ENCODE results near the gene CKB. TPM values are rescaled to one million over a fixed set of nuclear protein-coding genes. Genes with fewer than 3 reads are reported as not detected.

Gene CKB
- total RNA-seq, 1 donor from 2014 or later: 661 TPM

DNA sequence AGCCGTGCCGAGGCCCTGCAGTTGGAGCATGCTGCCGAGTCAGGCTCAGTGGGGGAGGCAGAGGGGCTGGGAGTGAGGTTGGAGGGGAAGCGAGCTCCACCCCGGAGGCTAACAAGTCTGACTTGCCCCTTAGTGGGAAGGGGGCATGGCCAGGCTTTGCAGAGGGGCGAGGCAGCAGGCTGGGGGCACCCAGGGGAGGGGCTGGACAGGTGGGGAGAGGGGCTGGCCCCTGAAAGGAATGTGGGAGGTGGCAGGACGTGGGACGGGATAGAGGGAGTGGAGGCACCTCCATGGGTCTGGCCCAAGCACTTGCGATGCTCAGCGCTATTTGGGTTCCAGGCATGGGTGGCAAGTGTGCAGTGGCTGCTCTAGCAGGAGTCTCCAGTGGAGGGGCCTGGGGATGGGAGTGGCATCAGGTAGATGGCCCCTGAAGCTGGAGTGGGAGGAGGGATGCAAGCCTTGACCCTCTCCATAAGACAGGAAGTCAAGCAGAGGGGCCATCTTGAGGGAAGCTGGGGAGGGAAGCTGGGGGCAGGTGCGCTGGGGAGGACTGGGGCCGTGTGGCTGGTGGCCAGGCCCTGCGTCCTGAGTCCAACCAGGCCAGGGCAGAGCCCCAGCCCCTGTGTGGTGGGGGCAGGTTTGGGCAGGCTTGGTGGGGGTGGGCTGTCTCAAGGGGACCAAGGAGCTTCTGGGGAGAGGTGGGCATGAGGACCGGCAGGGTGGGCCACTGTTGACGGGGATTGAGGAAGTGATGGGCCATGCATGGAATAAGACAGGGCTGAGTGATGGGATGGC, 9.0 kb upstream of the CKB start:
- H3K36me3 ChIP-seq: peaks cover 23% of the 10 kb centered on the region
- peaks cover 46% of the 10 kb centered on the region for H3K4me1 ChIP-seq
- H3K9me3 ChIP-seq (replicated peaks): no peaks in the 10 kb centered on the region
- DNase-seq: no peak
- no peaks in the 10 kb centered on the region for H3K27me3 ChIP-seq (ENCODE audit: low read depth)
- no peak overlapping the region for H3K27ac ChIP-seq (replicated peaks)
- TF ChIP-seq, protein P1, sequence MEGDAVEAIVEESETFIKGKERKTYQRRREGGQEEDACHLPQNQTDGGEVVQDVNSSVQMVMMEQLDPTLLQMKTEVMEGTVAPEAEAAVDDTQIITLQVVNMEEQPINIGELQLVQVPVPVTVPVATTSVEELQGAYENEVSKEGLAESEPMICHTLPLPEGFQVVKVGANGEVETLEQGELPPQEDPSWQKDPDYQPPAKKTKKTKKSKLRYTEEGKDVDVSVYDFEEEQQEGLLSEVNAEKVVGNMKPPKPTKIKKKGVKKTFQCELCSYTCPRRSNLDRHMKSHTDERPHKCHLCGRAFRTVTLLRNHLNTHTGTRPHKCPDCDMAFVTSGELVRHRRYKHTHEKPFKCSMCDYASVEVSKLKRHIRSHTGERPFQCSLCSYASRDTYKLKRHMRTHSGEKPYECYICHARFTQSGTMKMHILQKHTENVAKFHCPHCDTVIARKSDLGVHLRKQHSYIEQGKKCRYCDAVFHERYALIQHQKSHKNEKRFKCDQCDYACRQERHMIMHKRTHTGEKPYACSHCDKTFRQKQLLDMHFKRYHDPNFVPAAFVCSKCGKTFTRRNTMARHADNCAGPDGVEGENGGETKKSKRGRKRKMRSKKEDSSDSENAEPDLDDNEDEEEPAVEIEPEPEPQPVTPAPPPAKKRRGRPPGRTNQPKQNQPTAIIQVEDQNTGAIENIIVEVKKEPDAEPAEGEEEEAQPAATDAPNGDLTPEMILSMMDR (IDR thresholded peaks at IDR 0.05; ENCODE audit: borderline replicate concordance): no peak
- intact Hi-C loops (cut with micrococcal nuclease): no loop called here
- no peak overlapping the region for H3K4me3 ChIP-seq

DNA sequence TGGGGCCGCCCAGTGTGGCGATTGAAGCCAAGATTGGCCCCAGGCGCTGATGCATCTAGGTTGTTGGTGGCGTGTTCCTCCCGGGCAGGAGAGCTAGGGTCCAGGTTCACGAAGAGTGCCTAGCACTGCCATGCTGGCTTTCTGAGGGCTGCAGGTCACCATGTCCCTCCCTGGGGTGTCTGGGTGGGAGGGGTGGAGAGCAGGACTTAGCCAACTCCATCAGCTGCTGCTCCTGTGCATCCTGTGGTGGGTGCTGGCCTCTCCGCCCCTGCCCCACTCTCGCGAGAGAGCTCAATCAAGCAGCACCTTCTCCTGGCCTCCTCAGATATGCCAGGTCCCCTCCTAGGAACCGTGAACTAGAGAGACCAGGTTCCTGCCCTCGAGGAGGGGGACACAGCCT, 8.2 kb upstream of the CKB start:
- peaks cover 54% of the 10 kb centered on the region for H3K4me1 ChIP-seq

DNA sequence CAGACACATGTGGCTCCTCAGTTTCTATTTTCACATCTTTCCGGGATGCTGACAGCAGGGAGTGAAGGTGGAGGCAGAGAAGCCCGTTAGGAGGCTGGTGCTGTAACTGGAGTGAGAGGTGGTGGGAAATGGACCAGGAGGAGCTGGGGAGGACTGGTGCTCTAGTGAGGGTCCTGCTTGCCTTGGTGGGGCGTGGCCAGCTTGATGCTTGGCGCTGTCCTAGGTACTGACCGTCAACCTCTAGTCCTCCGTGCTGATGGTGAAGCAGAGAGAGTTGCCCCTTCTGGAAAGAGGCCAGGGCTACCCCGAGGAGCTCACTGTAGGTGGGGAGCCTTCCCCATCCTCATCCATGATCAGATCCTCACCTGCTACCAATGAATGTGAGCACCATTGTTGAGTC, 7.8 kb upstream of the CKB start:
- peaks cover 23% of the 10 kb centered on the region for H3K36me3 ChIP-seq
- H3K4me3 ChIP-seq: peak overlapping the region; percentile 89
- H3K4me1 ChIP-seq: peaks cover 58% of the 10 kb centered on the region
- H3K27ac ChIP-seq (replicated peaks): no peak overlapping the region
- no peaks in the 10 kb centered on the region for H3K27me3 ChIP-seq (ENCODE audit: low read depth)
- intact Hi-C loops (cut with micrococcal nuclease): no loop called here
- TF ChIP-seq, protein P1 (IDR thresholded peaks at IDR 0.05; ENCODE audit: borderline replicate concordance): no peak
- H3K9me3 ChIP-seq (replicated peaks): no peaks in the 10 kb centered on the region
- no peak for DNase-seq

More for the DNA sequence above, 8.2 kb upstream of the CKB start:
- no peaks in the 10 kb centered on the region for H3K9me3 ChIP-seq (replicated peaks)
- DNase-seq: no peak
- intact Hi-C loops (cut with micrococcal nuclease): no loop called here
- H3K27ac ChIP-seq (replicated peaks): no peak overlapping the region
- TF ChIP-seq, protein P1 (IDR thresholded peaks at IDR 0.05; ENCODE audit: borderline replicate concordance): no peak
- H3K27me3 ChIP-seq (ENCODE audit: low read depth): no peaks in the 10 kb centered on the region
- H3K4me3 ChIP-seq: no peak overlapping the region
- peaks cover 23% of the 10 kb centered on the region for H3K36me3 ChIP-seq

DNA sequence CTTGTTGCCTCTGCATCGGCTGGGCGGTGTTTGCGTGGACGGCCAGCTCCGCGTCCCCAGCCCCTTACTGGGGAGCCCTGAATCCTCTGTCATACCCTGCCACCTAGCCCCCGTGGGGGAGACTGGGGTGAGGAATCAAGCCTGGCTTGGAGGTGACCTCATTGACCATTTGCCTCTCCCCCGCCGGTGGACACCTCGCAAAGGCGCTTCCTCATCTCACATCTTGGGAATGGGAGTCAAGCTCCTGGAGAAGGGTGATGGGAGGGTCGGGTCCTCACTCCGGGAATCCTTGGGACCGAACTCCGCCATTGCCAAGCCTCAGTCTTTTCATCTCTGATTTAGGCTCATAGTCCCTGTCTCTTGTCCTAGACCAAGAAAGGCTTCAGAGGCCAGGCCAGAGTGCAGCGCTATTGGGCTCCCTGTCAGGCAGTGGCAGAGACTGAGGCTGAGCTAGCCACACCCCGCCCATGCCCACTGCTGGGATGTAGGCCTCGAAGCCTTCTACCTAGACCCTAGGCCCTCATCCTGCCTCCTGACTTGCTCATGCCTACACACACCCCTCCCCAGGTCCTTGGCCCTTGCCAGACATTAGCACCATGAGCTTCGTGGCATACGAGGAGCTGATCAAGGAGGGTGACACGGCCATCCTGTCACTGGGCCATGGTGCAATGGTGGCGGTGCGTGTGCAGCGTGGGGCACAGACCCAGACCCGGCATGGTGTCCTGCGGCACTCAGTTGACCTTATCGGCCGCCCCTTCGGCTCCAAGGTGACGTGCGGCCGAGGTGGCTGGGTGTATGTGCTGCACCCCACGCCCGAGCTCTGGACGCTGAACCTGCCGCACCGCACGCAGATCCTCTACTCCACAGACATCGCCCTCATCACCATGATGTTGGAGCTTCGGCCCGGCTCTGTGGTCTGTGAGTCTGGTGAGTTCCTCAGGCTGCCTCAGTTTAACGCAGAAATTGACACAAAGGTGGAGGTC, 7.0 kb upstream of the CKB start:
- intact Hi-C loops (cut with micrococcal nuclease): no loop called here
- TF ChIP-seq, protein P1 (IDR thresholded peaks at IDR 0.05; ENCODE audit: borderline replicate concordance): no peak
- peaks cover 21% of the 10 kb centered on the region for H3K36me3 ChIP-seq
- no peaks in the 10 kb centered on the region for H3K9me3 ChIP-seq (replicated peaks)
- H3K27ac ChIP-seq (replicated peaks): peak overlapping the region; percentile 96
- H3K27me3 ChIP-seq (ENCODE audit: low read depth): no peaks in the 10 kb centered on the region
- H3K4me3 ChIP-seq: peak overlapping the region; percentile 89
- peaks cover 64% of the 10 kb centered on the region for H3K4me1 ChIP-seq
- no peak for DNase-seq

DNA sequence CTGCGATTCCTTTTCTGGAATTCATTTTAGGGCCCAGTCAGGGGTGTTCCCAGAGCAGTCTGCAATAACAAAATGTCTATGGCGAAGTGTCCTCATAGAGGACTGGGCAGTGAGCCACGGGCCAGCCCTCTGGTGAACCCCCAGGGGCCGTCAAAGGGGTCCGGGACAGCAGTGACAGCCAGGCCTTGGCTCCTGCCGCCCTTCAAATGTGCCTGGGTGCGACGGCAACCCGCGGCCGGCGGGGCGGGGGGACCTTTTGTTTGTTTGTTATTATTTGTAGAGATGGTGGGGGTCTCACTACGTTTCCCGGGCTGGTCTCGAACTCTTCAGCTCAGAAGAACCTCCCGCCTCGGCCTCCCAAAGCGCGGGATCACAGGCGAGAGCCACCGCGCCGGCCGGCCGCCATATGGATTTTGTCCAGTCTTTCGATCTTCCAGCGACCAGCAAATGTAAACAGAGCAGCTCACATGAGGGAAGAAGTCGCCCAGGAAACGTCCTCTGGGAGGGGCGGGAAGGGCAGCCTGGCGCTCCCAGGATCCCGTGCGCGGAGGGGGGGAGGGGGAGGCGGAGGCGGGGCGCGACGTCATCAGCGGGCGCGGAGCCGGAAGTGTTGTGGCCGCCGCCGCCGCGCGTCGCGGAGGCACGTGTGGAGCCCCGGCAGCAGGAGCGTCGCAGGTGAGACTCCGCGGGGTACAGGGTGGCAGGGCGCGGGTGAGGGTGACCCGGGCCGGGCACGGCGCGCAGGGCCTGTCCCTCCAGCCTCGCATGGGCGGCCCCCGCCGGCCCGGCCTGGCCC, 6.2 kb upstream of the CKB start, which contains the start of gene TRMT61A:
TRMT61A (plus strand) TSS at position 610 of the 796 bp plus-strand sequence. CDS start 783 bp downstream, outside the sequence.
- Histone ChIP-seq H3K9me3 (replicated peaks) (no peaks in the 10 kb centered on the region), H3K4me3 (peak within 1 kb of the TSS; percentile 89), H3K4me1 (peaks cover 72% of the 10 kb centered on the region), H3K27ac (replicated peaks) (peak within 1 kb of the TSS; percentile 96), H3K27me3 (ENCODE audit: low read depth) (no peaks in the 10 kb centered on the region), H3K36me3 (peaks cover 13% of the 10 kb centered on the region)
- intact Hi-C loops (cut with micrococcal nuclease): no loop called here
- DNase-seq: peak; percentile 91
- TF ChIP-seq, protein P1 (IDR thresholded peaks at IDR 0.05; ENCODE audit: borderline replicate concordance): no peak
